ENCODE results near the gene HNF1B. TPM values are rescaled to one million over a fixed set of nuclear protein-coding genes. Genes with fewer than 3 reads are reported as not detected.

The HNF1B gene
- total and polyA plus RNA-seq, 4 donors = 0.76 to 1.3 TPM; not detected in 2

DNA sequence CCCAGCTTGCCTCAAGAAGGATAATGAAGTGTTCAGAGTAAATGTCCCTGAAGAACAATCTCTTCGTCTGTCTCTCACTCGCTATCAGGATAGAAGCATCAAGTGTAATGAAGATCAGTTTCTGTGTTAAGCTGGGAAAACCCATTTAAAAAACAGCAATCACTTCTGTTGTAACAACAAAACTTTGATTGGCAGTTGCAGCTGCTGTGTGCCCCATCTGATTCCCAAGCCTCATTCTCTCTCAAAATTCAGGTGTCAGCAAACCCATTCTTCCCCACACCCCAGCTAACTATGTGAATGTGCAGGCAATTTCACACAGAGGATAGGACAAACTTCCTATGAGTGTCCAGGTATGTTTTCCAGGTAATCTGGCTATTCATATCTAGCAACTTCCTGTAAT, 2.4 kb upstream of the HNF1B start:
- no peaks in the 10 kb centered on the region for H3K9me3 ChIP-seq (ENCODE audit: control insufficient read depth, insufficient read depth, low read length)
- H3K27ac ChIP-seq (ENCODE audit: low read depth, low read length) = no peak overlapping the region
- H3K27me3 ChIP-seq (ENCODE audit: control insufficient read depth, insufficient read depth, low read length) = peaks cover 60% of the 10 kb centered on the region
- H3K36me3 ChIP-seq (ENCODE audit: control insufficient read depth, insufficient read depth, low read length) = no peaks in the 10 kb centered on the region
- WGBS (ENCODE audit: insufficient coverage) = no CpG with 5 or more reads among the region's 2 CpGs
- H3K4me3 ChIP-seq (ENCODE audit: low read depth, low read length) = no peak overlapping the region
- no peak for DNase-seq (ENCODE audit: low read depth in 4 of 6, low spot score in 6 of 6)
- peaks cover 24% of the 10 kb centered on the region for H3K4me1 ChIP-seq (ENCODE audit: control insufficient read depth, insufficient read depth, low read length)

DNA sequence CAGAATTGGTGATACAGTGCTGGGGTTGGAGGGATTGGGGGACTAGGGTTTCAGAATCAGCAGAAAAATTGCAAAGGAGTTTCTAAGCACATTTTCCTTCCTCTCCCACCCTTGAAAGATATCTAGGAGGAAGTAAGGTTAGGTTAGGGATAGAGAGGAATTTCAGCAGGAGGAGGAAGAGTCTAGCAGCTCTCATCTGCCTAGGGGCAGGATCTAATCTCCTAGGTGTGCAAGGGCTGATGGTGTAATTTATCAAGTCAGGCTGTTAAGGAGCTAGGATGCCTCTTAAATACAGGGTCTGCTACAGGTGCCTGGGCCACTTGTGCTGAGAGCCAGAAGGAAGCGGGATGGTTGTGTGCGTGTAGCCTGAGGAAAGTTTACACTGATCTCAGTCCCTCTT, 1.8 kb upstream of the HNF1B start:
- H3K4me3 ChIP-seq (ENCODE audit: low read depth, low read length) = no peak overlapping the region
- peaks cover 66% of the 10 kb centered on the region for H3K27me3 ChIP-seq (ENCODE audit: control insufficient read depth, insufficient read depth, low read length)
- WGBS (ENCODE audit: insufficient coverage) = 100% methylated on average over 1 of the region's 2 CpGs
- no peak overlapping the region for H3K27ac ChIP-seq (ENCODE audit: low read depth, low read length)
- H3K9me3 ChIP-seq (ENCODE audit: control insufficient read depth, insufficient read depth, low read length) = no peaks in the 10 kb centered on the region
- peaks cover 29% of the 10 kb centered on the region for H3K4me1 ChIP-seq (ENCODE audit: control insufficient read depth, insufficient read depth, low read length)
- no peak for DNase-seq (ENCODE audit: low read depth in 4 of 6, low spot score in 6 of 6)
- H3K36me3 ChIP-seq (ENCODE audit: control insufficient read depth, insufficient read depth, low read length) = no peaks in the 10 kb centered on the region

DNA sequence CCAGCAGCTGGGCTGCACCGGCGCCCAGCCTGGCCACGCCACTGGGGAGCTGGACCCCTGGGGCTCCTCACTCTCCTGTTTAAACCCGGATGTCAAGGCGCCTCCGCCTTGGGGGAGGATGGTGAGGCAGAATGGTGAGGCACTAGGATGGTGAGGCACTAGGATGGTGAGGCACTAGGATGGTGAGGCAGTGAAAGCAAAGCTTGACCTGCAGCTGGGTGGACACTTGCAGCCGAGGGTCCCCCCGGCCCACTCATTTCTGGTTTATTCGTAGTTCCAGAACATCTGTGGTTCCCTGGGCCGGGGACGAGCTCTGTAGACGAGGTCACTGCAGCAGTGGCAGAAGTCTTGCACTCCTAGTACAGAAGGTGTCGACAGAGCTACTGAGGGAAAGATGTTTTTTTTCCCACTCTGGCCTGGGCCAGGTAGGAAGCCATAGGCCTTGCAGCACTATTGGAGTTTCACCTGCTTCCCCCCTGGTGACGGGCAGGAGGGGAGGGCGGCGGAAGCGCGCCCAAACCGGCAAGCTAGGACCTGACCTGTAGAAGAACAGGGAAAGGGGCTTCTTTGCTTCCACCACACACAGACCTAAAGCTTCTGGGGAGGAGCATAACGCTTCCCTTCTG, 1.1 kb upstream of the HNF1B start:
- H3K4me3 ChIP-seq (ENCODE audit: low read depth, low read length) = no peak overlapping the region
- peaks cover 73% of the 10 kb centered on the region for H3K27me3 ChIP-seq (ENCODE audit: control insufficient read depth, insufficient read depth, low read length)
- no peaks in the 10 kb centered on the region for H3K9me3 ChIP-seq (ENCODE audit: control insufficient read depth, insufficient read depth, low read length)
- H3K27ac ChIP-seq (ENCODE audit: low read depth, low read length) = no peak overlapping the region
- no peak for DNase-seq (ENCODE audit: low read depth in 4 of 6, low spot score in 6 of 6)
- H3K36me3 ChIP-seq (ENCODE audit: control insufficient read depth, insufficient read depth, low read length) = no peaks in the 10 kb centered on the region
- peaks cover 29% of the 10 kb centered on the region for H3K4me1 ChIP-seq (ENCODE audit: control insufficient read depth, insufficient read depth, low read length)
- 31% methylated on average over 12 of the region's 20 CpGs for WGBS (ENCODE audit: insufficient coverage)

DNA sequence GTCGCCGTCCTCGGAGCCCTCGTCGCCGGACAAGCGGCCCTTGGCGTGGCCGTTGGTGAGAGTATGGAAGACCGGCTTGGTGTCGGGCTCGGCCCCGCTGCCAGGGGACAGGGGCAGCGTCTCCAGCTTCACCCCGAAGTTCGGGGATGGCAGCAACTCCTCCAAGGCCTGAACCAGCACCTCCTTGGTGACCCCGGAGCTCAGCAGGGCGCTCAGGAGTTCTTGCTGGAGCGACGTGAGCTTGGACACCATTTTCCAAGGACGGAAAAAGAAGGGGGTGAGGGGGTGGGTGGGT, 279 bp downstream of the HNF1B start:
- peaks cover 29% of the 10 kb centered on the region for H3K4me1 ChIP-seq (ENCODE audit: control insufficient read depth, insufficient read depth, low read length)
- 2% methylated on average over 18 of the region's 21 CpGs for WGBS (ENCODE audit: insufficient coverage)
- no peaks in the 10 kb centered on the region for H3K9me3 ChIP-seq (ENCODE audit: control insufficient read depth, insufficient read depth, low read length)
- peaks cover 85% of the 10 kb centered on the region for H3K27me3 ChIP-seq (ENCODE audit: control insufficient read depth, insufficient read depth, low read length)
- DNase-seq (ENCODE audit: low read depth in 4 of 6, low spot score in 6 of 6) = no peak
- H3K36me3 ChIP-seq (ENCODE audit: control insufficient read depth, insufficient read depth, low read length) = no peaks in the 10 kb centered on the region
- no peak overlapping the region for H3K27ac ChIP-seq (ENCODE audit: low read depth, low read length)
- H3K4me3 ChIP-seq (ENCODE audit: low read depth, low read length) = no peak overlapping the region

DNA sequence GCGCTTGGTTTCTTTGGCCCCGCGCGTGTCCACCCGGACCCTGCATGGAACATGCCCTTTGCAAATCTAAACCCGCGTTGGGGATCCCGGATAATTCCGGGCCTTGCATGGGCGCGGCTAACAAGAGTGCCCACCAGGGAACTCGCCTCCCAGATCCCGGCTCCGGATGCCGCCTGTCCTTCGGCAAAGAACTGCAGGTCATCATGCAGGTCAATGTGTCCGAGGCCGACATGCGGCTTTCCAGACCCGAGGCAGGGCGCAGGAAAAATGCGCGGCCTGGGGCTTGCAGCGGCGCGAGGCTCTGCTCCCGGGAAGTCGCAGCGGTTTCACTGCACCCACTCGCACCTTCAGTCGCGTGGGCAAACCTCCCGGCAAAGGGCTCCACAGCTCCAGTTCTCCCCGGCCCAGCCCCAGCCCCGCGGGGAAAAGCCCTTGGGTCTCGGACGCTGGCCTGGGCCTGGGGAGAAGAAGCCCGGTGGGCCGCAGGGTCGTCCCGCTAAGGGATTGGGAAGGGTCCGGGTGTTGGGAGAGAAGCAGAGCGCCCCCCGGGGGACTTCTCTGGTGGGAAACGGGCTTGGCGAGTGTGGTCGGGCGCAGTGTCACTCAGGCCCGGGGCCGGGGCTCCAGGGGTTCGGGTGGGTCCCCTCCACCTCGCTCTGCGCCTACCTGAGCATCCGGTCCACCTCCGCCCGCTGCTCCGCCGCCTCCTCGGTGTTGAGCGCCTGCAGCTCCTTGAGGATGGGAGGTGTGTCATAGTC, 805 bp downstream of the HNF1B start:
- Histone ChIP-seq H3K36me3 (ENCODE audit: control insufficient read depth, insufficient read depth, low read length) (no peaks in the 10 kb centered on the region), H3K27me3 (ENCODE audit: control insufficient read depth, insufficient read depth, low read length) (peaks cover 91% of the 10 kb centered on the region), H3K27ac (ENCODE audit: low read depth, low read length) (no peak overlapping the region), H3K4me3 (ENCODE audit: low read depth, low read length) (no peak overlapping the region), H3K4me1 (ENCODE audit: control insufficient read depth, insufficient read depth, low read length) (peaks cover 29% of the 10 kb centered on the region), H3K9me3 (ENCODE audit: control insufficient read depth, insufficient read depth, low read length) (no peaks in the 10 kb centered on the region)
- 1% methylated on average over 61 of the region's 61 CpGs for WGBS (ENCODE audit: insufficient coverage)
- DNase-seq (ENCODE audit: low read depth in 4 of 6, low spot score in 6 of 6) = peak in 2 of 6 donors; percentile 18 to 20

DNA sequence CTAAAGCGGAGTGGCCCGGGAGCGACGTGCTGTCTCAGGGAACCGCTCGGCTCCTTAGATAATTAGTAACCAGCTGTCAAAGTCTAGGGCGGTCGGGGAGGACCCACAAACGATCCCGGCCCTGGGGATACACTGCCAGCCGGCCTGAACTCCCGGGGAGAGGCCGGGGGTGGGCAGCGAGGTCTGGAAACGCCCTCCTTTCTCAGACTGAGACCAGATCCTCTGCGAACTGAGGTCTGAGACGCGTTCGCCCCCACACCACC, 1.3 kb downstream of the HNF1B start:
- WGBS (ENCODE audit: insufficient coverage) = under 1% methylated on average over 19 of the region's 19 CpGs
- no peak overlapping the region for H3K4me3 ChIP-seq (ENCODE audit: low read depth, low read length)
- peaks cover 96% of the 10 kb centered on the region for H3K27me3 ChIP-seq (ENCODE audit: control insufficient read depth, insufficient read depth, low read length)
- H3K9me3 ChIP-seq (ENCODE audit: control insufficient read depth, insufficient read depth, low read length) = no peaks in the 10 kb centered on the region
- H3K4me1 ChIP-seq (ENCODE audit: control insufficient read depth, insufficient read depth, low read length) = peaks cover 29% of the 10 kb centered on the region
- H3K36me3 ChIP-seq (ENCODE audit: control insufficient read depth, insufficient read depth, low read length) = no peaks in the 10 kb centered on the region
- DNase-seq (ENCODE audit: low read depth in 4 of 6, low spot score in 6 of 6) = no peak
- no peak overlapping the region for H3K27ac ChIP-seq (ENCODE audit: low read depth, low read length)

DNA sequence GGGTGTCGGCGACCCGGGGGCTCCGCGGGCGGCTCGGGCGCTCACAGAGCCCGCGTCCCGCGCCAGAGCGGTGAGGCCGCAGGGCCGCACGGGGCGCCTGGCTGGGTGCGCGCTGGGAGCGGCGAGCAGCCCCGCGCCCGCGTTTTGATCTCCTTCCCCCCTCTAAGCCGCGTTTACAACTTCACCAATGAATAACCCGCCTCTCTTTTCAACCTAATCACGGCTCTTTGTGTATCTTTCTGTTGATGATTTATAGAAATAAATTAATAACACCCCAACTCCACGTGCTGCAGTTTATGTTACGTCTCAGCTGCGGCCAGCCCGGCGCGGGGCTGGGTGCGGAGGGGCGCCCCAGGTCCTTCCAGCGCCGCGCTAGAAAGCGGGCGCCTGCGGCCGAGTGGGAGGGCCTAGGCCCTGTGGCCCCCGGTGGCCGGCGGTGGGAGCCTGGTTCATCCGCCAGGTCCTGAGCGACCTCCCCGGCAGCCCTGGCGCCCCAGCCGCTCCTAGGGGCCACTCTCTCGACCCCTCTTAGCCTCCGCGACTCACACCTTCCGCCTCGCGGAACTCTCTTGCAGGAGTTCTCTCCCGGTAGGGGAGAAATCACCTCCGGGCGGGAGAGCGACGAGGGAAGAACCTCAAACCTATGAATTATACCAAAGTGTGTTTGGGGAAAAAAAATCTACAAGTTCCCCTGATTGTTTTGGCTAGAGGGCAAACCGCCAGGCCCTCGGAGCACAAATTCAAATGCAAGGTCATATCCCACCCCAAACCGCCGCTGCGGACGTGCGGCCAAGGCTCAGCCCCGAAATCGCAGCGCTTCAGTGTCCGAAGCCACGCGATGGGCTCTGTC, 1.9 kb downstream of the HNF1B start:
- DNase-seq (ENCODE audit: low read depth in 4 of 6, low spot score in 6 of 6) = peak in 2 of 6 donors; percentile 11 to 32
- Histone ChIP-seq H3K27ac (ENCODE audit: low read depth, low read length) (no peak overlapping the region), H3K4me1 (ENCODE audit: control insufficient read depth, insufficient read depth, low read length) (peaks cover 29% of the 10 kb centered on the region), H3K27me3 (ENCODE audit: control insufficient read depth, insufficient read depth, low read length) (peaks cover 97% of the 10 kb centered on the region), H3K36me3 (ENCODE audit: control insufficient read depth, insufficient read depth, low read length) (no peaks in the 10 kb centered on the region), H3K9me3 (ENCODE audit: control insufficient read depth, insufficient read depth, low read length) (no peaks in the 10 kb centered on the region), H3K4me3 (ENCODE audit: low read depth, low read length) (no peak overlapping the region)
- WGBS (ENCODE audit: insufficient coverage) = 2% methylated on average over 59 of the region's 76 CpGs

DNA sequence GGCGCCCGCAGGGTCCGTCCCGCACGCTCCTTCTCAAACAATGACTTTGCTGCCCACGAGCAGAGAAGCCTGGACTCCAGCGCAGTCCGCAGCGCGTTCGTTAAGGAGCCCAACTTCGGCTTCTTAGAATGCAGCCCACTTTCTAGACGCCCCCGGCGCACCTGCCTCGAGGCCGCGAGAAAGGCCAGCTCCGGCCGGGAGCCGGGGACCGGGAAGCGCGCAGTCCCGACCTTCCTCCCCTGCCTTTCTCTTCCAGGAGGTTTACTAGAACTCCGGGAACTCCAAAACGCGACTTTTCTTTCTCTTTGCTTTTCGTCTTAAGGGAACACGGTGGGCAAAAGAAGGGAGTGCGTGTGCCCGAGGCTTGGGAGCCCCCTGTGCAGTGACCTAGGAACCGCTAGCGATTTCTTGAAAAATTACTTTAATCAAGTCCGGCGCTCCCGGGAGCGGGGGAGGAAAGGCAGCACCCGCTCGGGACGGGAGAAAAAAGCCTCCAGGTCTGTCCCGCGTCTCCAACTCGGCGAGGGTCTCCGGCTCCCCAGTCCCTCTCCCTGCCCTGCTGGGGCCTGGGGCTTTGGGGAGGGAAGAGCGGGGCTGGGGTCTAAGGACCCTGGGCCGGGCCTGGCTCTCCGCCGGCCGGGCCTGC, 2.6 kb downstream of the HNF1B start:
- H3K4me1 ChIP-seq (ENCODE audit: control insufficient read depth, insufficient read depth, low read length) = peaks cover 29% of the 10 kb centered on the region
- H3K27ac ChIP-seq (ENCODE audit: low read depth, low read length) = no peak overlapping the region
- H3K36me3 ChIP-seq (ENCODE audit: control insufficient read depth, insufficient read depth, low read length) = no peaks in the 10 kb centered on the region
- under 1% methylated on average over 48 of the region's 51 CpGs for WGBS (ENCODE audit: insufficient coverage)
- H3K27me3 ChIP-seq (ENCODE audit: control insufficient read depth, insufficient read depth, low read length) = peaks cover 93% of the 10 kb centered on the region
- H3K4me3 ChIP-seq (ENCODE audit: low read depth, low read length) = peak overlapping the region; percentile 9
- no peaks in the 10 kb centered on the region for H3K9me3 ChIP-seq (ENCODE audit: control insufficient read depth, insufficient read depth, low read length)
- DNase-seq (ENCODE audit: low read depth in 4 of 6, low spot score in 6 of 6) = peak in 2 of 6 donors; percentile 32 to 51

DNA sequence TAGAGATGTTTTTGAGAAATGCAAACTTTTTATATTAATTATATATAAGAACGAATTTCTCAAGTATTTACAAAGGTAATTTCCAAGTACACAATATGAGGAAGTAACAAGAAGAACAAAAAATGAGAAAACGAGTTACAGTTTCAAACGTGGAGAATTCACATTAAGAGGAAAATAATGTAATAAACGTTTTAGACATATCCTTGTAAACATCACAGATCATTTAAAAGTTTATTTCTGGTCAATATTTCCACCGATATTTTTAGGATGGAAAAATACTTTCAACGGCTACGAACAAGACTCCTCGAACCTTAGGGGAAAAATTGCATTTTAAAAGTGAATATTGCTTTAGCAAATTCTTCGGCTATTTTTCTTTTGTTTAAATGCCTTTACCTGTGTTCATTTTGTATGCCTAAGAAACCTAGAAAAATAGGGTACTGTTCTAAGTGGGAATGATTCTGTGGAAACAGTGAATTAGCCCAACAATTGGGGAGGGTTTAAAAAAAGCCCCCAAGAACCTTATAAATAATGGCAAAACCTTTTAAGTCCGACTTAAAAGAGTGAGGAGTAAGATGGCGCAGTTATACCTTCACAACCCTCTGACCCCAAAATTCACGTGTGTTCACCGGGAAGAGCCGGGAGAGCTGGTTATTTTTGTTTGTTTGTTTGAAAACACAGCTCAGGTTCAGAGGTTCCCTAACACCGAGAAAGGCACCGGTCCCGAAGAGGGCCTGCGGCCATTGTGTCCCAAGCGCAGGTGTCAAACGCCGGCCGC, 3.3 kb downstream of the HNF1B start:
- no peaks in the 10 kb centered on the region for H3K9me3 ChIP-seq (ENCODE audit: control insufficient read depth, insufficient read depth, low read length)
- peak overlapping the region; percentile 9 for H3K4me3 ChIP-seq (ENCODE audit: low read depth, low read length)
- DNase-seq (ENCODE audit: low read depth in 4 of 6, low spot score in 6 of 6) = peak in 2 of 6 donors; percentile 46 to 76
- H3K27me3 ChIP-seq (ENCODE audit: control insufficient read depth, insufficient read depth, low read length) = peaks cover 93% of the 10 kb centered on the region
- peaks cover 29% of the 10 kb centered on the region for H3K4me1 ChIP-seq (ENCODE audit: control insufficient read depth, insufficient read depth, low read length)
- no peak overlapping the region for H3K27ac ChIP-seq (ENCODE audit: low read depth, low read length)
- WGBS (ENCODE audit: insufficient coverage) = 9% methylated on average over 11 of the region's 22 CpGs
- H3K36me3 ChIP-seq (ENCODE audit: control insufficient read depth, insufficient read depth, low read length) = no peaks in the 10 kb centered on the region

All from spinal cord (tissue), 10 donors.